GM18519 (cell line): ENCODE results near the gene LGALS9B.
"Not testable (repeated sequence)": the region's sequence is repeated elsewhere in the genome, so short reads cannot be mapped to it uniquely, and the experiment has no call there.

Experiments
- ATAC-seq: cut with Tn5 transposase; IDR thresholded peaks from one replicate; pipeline ENCODE4 v1.9.1; 2021; ENCODE audit warnings: mild to moderate bottlenecking, moderate library complexity; ENCODE audit not compliant: unreplicated experiment, low FRiP score

LGALS9B gene

GRCh38 chr17:20418838-20419237 lies 48.5 kb downstream of the LGALS9B start:
- ATAC-seq, result not testable (repeated sequence)

DNA sequence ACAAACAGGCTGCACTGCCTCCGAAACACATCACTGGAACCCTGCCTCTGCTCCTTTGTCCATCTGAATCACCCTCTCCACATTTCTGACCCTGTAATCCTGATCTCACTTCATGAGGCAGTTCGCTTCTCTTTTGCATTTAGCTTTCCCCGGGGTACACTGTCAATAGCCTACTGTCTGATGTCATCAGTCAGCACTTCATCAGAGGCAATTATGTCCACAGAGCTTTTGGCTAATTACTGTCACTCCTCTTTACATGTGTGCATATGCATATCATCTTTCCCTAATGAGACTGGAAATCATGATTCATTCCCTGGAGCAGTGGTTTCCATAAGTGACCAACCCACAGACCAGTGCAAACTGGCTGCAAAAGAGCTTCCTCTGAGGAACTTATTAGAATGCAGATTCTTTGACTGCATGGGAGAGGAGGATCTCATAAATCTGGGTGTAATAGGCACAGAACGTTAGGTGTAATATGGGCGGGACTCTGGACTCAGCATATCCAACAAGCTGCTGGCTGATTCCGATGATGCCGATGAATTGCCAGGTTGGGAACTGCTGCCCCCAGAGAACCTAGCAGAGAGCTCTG lies 49.8 kb downstream of the LGALS9B start:
- not testable (repeated sequence) for ATAC-seq

- not testable (repeated sequence) for ATAC-seq
Measured at GRCh38 chr17:20416381-20416911, 50.9 kb downstream of the LGALS9B start.

GRCh38 chr17:20415479-20415878 lies 51.9 kb downstream of the LGALS9B start:
- not testable (repeated sequence) for ATAC-seq

GRCh38 chr17:20401306-20402022 lies 65.9 kb downstream of the LGALS9B start:
- ATAC-seq, result not testable (repeated sequence)

GRCh38 chr17:20400559-20401305 lies 66.6 kb downstream of the LGALS9B start:
- not testable (repeated sequence) for ATAC-seq
